ENCODE data around the gene COLEC12. TPM values are rescaled to one million over a fixed set of nuclear protein-coding genes. Genes with fewer than 3 reads are reported as not detected.

COLEC12 gene
- total RNA-seq, 1 experiment from 2014 or later, result not detected

DNA sequence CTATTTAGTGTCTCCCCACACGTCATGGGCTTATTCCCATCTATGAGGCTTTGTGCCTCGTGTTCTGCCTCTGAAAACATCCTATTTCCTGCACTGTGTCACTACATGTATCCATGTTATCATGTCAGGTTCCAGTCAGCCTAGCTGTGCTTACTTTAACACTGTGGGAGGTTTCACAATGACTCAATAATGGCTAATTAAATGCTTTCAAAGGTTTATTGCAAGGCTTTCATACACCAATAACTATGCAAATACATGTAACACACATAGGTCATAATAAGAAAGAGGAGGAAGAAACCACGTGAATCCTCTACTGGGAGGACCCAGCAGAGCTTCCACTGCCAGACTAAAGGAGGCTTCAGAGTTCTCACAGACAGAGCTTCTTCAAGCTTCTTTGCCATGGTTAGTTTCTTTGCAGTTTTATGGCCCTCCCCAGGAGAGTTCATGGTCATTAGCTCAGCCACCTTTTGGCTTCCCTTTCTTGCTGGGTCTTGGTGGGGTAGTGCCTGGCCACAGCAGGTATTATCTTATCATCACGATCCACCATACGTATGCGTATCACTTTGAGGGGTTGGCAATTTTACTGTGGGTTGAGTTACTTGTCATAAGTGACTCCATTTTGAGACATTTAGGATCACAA lies 5.1 kb upstream of the COLEC12 start:
- POLR2A ChIA-PET (ENCODE audit: unreplicated experiment), result no interaction called here
- Histone ChIP-seq H3K9me2 (ENCODE audit: insufficient read depth) (no peaks in the 10 kb centered on the region), H3K27ac (no peak overlapping the region), H3K4me3 (no peak overlapping the region), H3F3A (ENCODE audit: insufficient read depth, low read depth) (no peaks in the 10 kb centered on the region; the same call in 1 of the 2 replicates), H3K36me3 (ENCODE audit: low read depth) (no peaks in the 10 kb centered on the region), H4K20me1 (ENCODE audit: insufficient read depth) (no peaks in the 10 kb centered on the region), H3K9me3 (ENCODE audit: insufficient read depth, low read depth) (no peaks in the 10 kb centered on the region), H2AFZ (no peak overlapping the region), H3K4me2 (no peak overlapping the region), H3K4me1 (replicated peaks; ENCODE audit: insufficient read depth) (no peaks in the 10 kb centered on the region), H3K27me3 (ENCODE audit: insufficient read depth, low read depth) (peaks cover 59% of the 10 kb centered on the region), H3K79me2 (ENCODE audit: low read depth) (no peaks in the 10 kb centered on the region)
- no peak for DNase-seq
- intact Hi-C loops (cut with micrococcal nuclease; ENCODE audit: unreplicated experiment), result no loop called here
- no peak for TF ChIP-seq EZH2 (IDR thresholded peaks at IDR 0.05; ENCODE audit: low read depth)
- TF ChIP-seq, protein P1, sequence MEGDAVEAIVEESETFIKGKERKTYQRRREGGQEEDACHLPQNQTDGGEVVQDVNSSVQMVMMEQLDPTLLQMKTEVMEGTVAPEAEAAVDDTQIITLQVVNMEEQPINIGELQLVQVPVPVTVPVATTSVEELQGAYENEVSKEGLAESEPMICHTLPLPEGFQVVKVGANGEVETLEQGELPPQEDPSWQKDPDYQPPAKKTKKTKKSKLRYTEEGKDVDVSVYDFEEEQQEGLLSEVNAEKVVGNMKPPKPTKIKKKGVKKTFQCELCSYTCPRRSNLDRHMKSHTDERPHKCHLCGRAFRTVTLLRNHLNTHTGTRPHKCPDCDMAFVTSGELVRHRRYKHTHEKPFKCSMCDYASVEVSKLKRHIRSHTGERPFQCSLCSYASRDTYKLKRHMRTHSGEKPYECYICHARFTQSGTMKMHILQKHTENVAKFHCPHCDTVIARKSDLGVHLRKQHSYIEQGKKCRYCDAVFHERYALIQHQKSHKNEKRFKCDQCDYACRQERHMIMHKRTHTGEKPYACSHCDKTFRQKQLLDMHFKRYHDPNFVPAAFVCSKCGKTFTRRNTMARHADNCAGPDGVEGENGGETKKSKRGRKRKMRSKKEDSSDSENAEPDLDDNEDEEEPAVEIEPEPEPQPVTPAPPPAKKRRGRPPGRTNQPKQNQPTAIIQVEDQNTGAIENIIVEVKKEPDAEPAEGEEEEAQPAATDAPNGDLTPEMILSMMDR (conservative IDR thresholded peaks at IDR 0.05), result no peak
- CTCF ChIA-PET, result no interaction called here
- BruUV-seq (replicated peaks), result no TSS peak

DNA sequence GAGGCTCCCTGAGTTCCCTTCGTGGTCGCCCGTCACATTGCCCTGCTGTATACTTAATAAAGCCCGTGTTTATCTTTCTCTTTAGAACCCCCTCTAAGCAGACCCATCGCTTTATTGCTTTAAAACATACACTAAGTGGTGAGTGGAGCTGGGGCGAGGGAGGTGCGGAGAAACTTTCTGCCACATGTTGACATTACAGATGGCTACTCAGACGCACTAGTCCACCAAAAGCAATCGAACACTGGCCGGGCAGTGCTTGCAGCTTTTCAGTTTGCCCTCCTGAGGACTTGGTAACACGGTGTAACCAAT lies 859 bp upstream of the COLEC12 start:
- Histone ChIP-seq H2AFZ (no peak overlapping the region), H3K9me3 (ENCODE audit: insufficient read depth, low read depth) (no peaks in the 10 kb centered on the region), H3K4me2 (no peak overlapping the region), H3F3A (ENCODE audit: insufficient read depth, low read depth) (no peaks in the 10 kb centered on the region), H3K79me2 (ENCODE audit: low read depth) (no peaks in the 10 kb centered on the region), H3K4me1 (replicated peaks; ENCODE audit: insufficient read depth) (no peaks in the 10 kb centered on the region), H3K9me2 (ENCODE audit: insufficient read depth) (no peaks in the 10 kb centered on the region), H3K27ac (no peak overlapping the region), H3K27me3 (ENCODE audit: insufficient read depth, low read depth) (peaks cover 34% of the 10 kb centered on the region), H4K20me1 (ENCODE audit: insufficient read depth) (no peaks in the 10 kb centered on the region), H3K4me3 (no peak overlapping the region), H3K36me3 (ENCODE audit: low read depth) (no peaks in the 10 kb centered on the region)
- no peak for DNase-seq
- no peak for TF ChIP-seq EZH2 (IDR thresholded peaks at IDR 0.05; ENCODE audit: low read depth)
- no TSS peak for BruUV-seq (replicated peaks)
- ChIA-PET POLR2A (ENCODE audit: unreplicated experiment) (no interaction called here), CTCF (no interaction called here)
- intact Hi-C loops (cut with micrococcal nuclease; ENCODE audit: unreplicated experiment), result no loop called here

DNA sequence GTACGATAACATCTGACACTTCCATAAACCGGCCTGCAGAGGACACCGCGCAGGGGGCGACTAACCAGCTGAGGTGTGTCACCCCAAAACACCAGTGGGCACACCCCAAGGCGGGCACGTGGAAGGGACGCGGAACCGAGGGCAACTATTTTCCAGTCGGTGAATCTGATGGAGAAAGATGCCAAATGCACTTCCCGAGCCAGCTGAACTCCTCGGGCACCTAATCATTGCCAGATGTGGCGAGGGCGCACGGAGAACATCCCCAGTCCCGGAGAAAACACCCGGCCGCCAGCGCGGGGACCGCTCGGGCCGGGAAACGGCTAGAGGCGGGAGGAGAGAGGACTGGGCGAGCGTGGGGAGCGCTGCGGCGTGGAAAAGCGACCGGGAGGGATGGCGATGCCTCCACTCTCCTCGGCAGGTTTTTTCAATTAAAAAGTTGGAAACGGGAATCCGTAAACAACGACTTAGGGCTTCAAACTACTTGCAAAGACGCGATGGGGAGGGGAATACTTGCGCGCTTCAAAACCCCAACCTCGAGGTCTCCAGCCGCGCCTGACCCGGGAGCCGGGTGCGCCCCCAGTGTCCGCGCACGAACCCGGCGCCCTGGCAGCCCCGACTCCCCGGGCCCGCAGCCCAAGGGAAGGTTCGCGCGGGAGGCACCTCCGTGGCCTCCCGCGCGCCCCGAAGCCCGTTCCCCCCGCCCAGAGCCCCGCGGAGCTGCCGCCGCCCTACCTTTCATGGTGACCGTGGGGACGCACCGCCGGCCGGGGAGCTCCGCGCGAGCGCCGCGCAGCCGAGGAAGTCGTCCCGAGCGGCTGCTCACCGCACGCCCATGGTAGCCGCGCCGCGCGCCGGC lies 497 bp downstream of the COLEC12 start:
- Histone ChIP-seq H3K9me2 (ENCODE audit: insufficient read depth) (no peaks in the 10 kb centered on the region), H2AFZ (no peak overlapping the region), H3K27ac (no peak overlapping the region), H3K4me3 (no peak overlapping the region), H3K4me1 (replicated peaks; ENCODE audit: insufficient read depth) (no peaks in the 10 kb centered on the region), H3K27me3 (ENCODE audit: insufficient read depth, low read depth) (peaks cover 21% of the 10 kb centered on the region), H3K36me3 (ENCODE audit: low read depth) (no peaks in the 10 kb centered on the region), H4K20me1 (ENCODE audit: insufficient read depth) (no peaks in the 10 kb centered on the region), H3K79me2 (ENCODE audit: low read depth) (no peaks in the 10 kb centered on the region), H3F3A (ENCODE audit: insufficient read depth, low read depth) (no peaks in the 10 kb centered on the region), H3K9me3 (ENCODE audit: insufficient read depth, low read depth) (no peaks in the 10 kb centered on the region), H3K4me2 (no peak overlapping the region)
- BruUV-seq (replicated peaks), result no TSS peak
- ChIA-PET CTCF (no interaction called here), POLR2A (ENCODE audit: unreplicated experiment) (no interaction called here)
- TF ChIP-seq EZH2 (IDR thresholded peaks at IDR 0.05; ENCODE audit: low read depth), result no peak
- TF ChIP-seq, protein P1 (conservative IDR thresholded peaks at IDR 0.05), result no peak
- DNase-seq, result no peak
- intact Hi-C loops (cut with micrococcal nuclease; ENCODE audit: unreplicated experiment), result no loop called here
